GM10847 (cell line): ENCODE results near the gene MDM1.

Experiments used
- POLR2A ChIP-seq: IDR thresholded peaks from 2 replicates; pipeline ENCODE4 v1.6.1; 2011; ENCODE audit not compliant: insufficient read length; ENCODE audit errors: extremely low read depth

Gene MDM1

GRCh38 chr12:68247785-68248184, 84.4 kb downstream of the MDM1 start:
- TF ChIP-seq POLR2A = no peak

GRCh38 chr12:68246350-68246749, 85.8 kb downstream of the MDM1 start:
- TF ChIP-seq POLR2A = no peak

- TF ChIP-seq POLR2A = no peak
These were observed 86.8 kb downstream of the MDM1 start for GRCh38 chr12:68245180-68246021.
